ENCODE measurements around the gene RIN1. TPM values are rescaled to one million over a fixed set of nuclear protein-coding genes. Genes with fewer than 3 reads are reported as not detected.

RIN1 gene
- total RNA-seq, 4 donors from 2014 or later, result 0.98 to 3.7 (median 3.3) TPM

- TF ChIP-seq CTCF (IDR thresholded peaks at IDR 0.05; ENCODE audit: low read depth), result no peak
These were observed 3.0 kb upstream of the RIN1 start for GRCh38 chr11:66339162-66339675.

GRCh38 chr11:66338276-66339161, 2.3 kb upstream of the RIN1 start:
- TF ChIP-seq CTCF (IDR thresholded peaks at IDR 0.05; ENCODE audit: low read depth), result no peak

- TF ChIP-seq CTCF (IDR thresholded peaks at IDR 0.05; ENCODE audit: low read depth), result no peak
These were observed 1.1 kb upstream of the RIN1 start for GRCh38 chr11:66337103-66337899.

GRCh38 chr11:66335531-66336233, 552 bp downstream of the RIN1 start:
- no peak for TF ChIP-seq CTCF (IDR thresholded peaks at IDR 0.05; ENCODE audit: low read depth)

- TF ChIP-seq CTCF (IDR thresholded peaks at IDR 0.05; ENCODE audit: low read depth), result no peak
These were observed 1.4 kb downstream of the RIN1 start for GRCh38 chr11:66334605-66335442.

- no peak for TF ChIP-seq CTCF (IDR thresholded peaks at IDR 0.05; ENCODE audit: low read depth)
These were observed 2.2 kb downstream of the RIN1 start for GRCh38 chr11:66333896-66334604.
